HCT116 (cell line): ENCODE measurements around the gene CNPPD1. TPM values are rescaled to one million over a fixed set of nuclear protein-coding genes. Genes with fewer than 3 reads are reported as not detected.

Source experiments
- ATAC-seq: fragments of 200-7000 bp; cut with Tn5 transposase; 2 replicates; pipeline ENCODE4 v1.9.1; 2020; ENCODE audit warnings: mild to moderate bottlenecking, moderate library complexity
- BruUV-seq: library from RNA; stranded (reverse); fragments of 400-500 nt; replicated peaks from 2 replicates; lab custom pipeline; 2021; lab: Mats Ljungman, UMichigan
- CTCF ChIA-PET: fragments of 300-600 bp; sonication (Branson Sonifier 250); formaldehyde crosslinking; loops from one replicate; lab custom pipeline; 2021; ENCODE audit warnings: antibody characterized with exemption; lab: Charles Lee
- POLR2A ChIA-PET: fragments of 300-600, 350-600 bp; sonication (Branson Sonifier 250); formaldehyde crosslinking; loops from one replicate; lab custom pipeline; 2021; ENCODE audit warnings: antibody characterized with exemption; lab: Charles Lee
- RAD21 ChIA-PET, 2 experiments: fragments of 300-600 bp; sonication (Branson Sonifier 250); formaldehyde crosslinking; loops; one replicate each; lab custom pipeline; 2023; ENCODE audit warnings: low total read pairs in 2 of 2; ENCODE audit not compliant: uncharacterized antibody in 2 of 2, unreplicated experiment in 2 of 2, low non-redundant PET in 1 of 2; lab: Charles Lee
- DNase-seq: peaks from one replicate; pipeline ENCODE4 v3.0.0-alpha.2; 2010; ENCODE audit warnings: low read depth, low spot score
- H2AFZ ChIP-seq: fragments of 200-600 bp; shearing (Covaris generic), sonication (generic); 2 replicates; pipeline ENCODE4 v1.6.1; 2017; ENCODE audit warnings: low read depth, mixed run types, mixed read lengths, antibody characterized with exemption, low read length; ENCODE audit not compliant: poor library complexity, severe bottlenecking
- H3K27ac ChIP-seq: 2 replicates; pipeline ENCODE4 v1.5.1; 2012; ENCODE audit warnings: low read depth, low read length
- H3K27me3 ChIP-seq: fragments of 200-600 bp; sonication (generic); 2 replicates; pipeline ENCODE4 v1.6.1; 2016; ENCODE audit warnings: mixed run types, low read length, mixed read lengths; ENCODE audit not compliant: insufficient read depth
- H3K36me3 ChIP-seq, 2 experiments: fragments of 200-500 bp in 1 of 2; fragments of 200-600 bp in 1 of 2; sonication (Bioruptor generic) in 1 of 2; sonication (generic) in 1 of 2; 2 replicates each; pipeline versions ENCODE4 v1.5.1 to v1.6.1; 2014 to 2016; ENCODE audit warnings: low read length in 2 of 2, inconsistent platforms in 1 of 2, mixed read lengths in 1 of 2, mixed run types in 1 of 2; ENCODE audit not compliant: insufficient read depth in 2 of 2, control insufficient read depth in 1 of 2
- H3K4me1 ChIP-seq, 2 experiments: fragments of 200-600 bp in 1 of 2; sonication (generic) in 1 of 2; 2 replicates each; pipeline versions ENCODE4 v1.5.1 to v1.6.1; 2012 to 2017; ENCODE audit warnings: low read length in 2 of 2, inconsistent platforms in 1 of 2, mild to moderate bottlenecking in 1 of 2, mixed read lengths in 1 of 2, mixed run types in 1 of 2, moderate library complexity in 1 of 2; ENCODE audit not compliant: insufficient read depth in 2 of 2, control insufficient read depth in 1 of 2
- H3K4me2 ChIP-seq: fragments of 200-600 bp; sonication (generic); 2 replicates; pipeline ENCODE4 v1.6.1; 2017; ENCODE audit warnings: mixed run types, low read length, mixed read lengths
- H3K4me3 ChIP-seq, 2 experiments: fragments of 200-600 bp in 1 of 2; sonication (generic) in 1 of 2; replicated peaks in 1 of 2; 2 replicates each; pipeline ENCODE4 v1.5.1; 2011 to 2016; ENCODE audit warnings: low read length in 2 of 2, control low read depth in 1 of 2, low read depth in 1 of 2, mild to moderate bottlenecking in 1 of 2, mixed read lengths in 1 of 2, mixed run types in 1 of 2
- H3K79me2 ChIP-seq: fragments of 200-600 bp; sonication (generic); 2 replicates; pipeline ENCODE4 v1.6.1; 2017; ENCODE audit warnings: mild to moderate bottlenecking, mixed run types, low read length, moderate library complexity, mixed read lengths; ENCODE audit not compliant: insufficient read depth
- H3K9ac ChIP-seq: fragments of 200-600 bp; sonication (generic); 2 replicates; pipeline ENCODE4 v1.6.1; 2016; ENCODE audit warnings: low read length, mixed read lengths
- H3K9me2 ChIP-seq: fragments of 200-600 bp; sonication (generic), shearing (Covaris generic); 2 replicates; pipeline ENCODE4 v1.6.1; 2017; ENCODE audit warnings: mixed run types, mild to moderate bottlenecking, moderate library complexity; ENCODE audit not compliant: insufficient read depth
- H3K9me3 ChIP-seq, 2 experiments: fragments of 200-500 bp in 1 of 2; fragments of 200-600 bp in 1 of 2; sonication (Bioruptor generic) in 1 of 2; sonication (generic) in 1 of 2; 2 replicates each; pipeline ENCODE4 v1.6.1; 2014 to 2017; ENCODE audit warnings: low read length in 2 of 2, mixed read lengths in 2 of 2, inconsistent platforms in 1 of 2, low read depth in 1 of 2, mild to moderate bottlenecking in 1 of 2, mixed run types in 1 of 2, moderate library complexity in 1 of 2; ENCODE audit not compliant: control insufficient read depth in 1 of 2, insufficient read depth in 1 of 2
- H4K20me1 ChIP-seq: fragments of 200-600 bp; sonication (generic), shearing (Covaris generic); 2 replicates; pipeline ENCODE4 v1.6.1; 2017; ENCODE audit warnings: mixed run types, mild to moderate bottlenecking, moderate library complexity; ENCODE audit not compliant: insufficient read depth
- CBX3 ChIP-seq: IDR thresholded peaks from 2 replicates; pipeline ENCODE4 v1.6.1; 2012; ENCODE audit warnings: low read depth
- CEBPB ChIP-seq: IDR thresholded peaks from 2 replicates; pipeline ENCODE4 v1.6.1; 2012; ENCODE audit warnings: low read depth
- EZH2phosphoT487 ChIP-seq: fragments of 200-600 bp; IDR thresholded peaks from 2 replicates; pipeline ENCODE4 v1.6.1; 2018; ENCODE audit warnings: antibody characterized with exemption, borderline replicate concordance
- FOSL1 ChIP-seq: IDR thresholded peaks from 2 replicates; pipeline ENCODE4 v1.6.1; 2012; ENCODE audit warnings: low read depth
- JUND ChIP-seq: IDR thresholded peaks from 2 replicates; pipeline ENCODE4 v1.6.1; 2012
- MAX ChIP-seq: IDR thresholded peaks from 2 replicates; pipeline ENCODE4 v1.6.1; 2012
- POLR2AphosphoS5 ChIP-seq: IDR thresholded peaks from 2 replicates; pipeline ENCODE4 v1.6.1; 2011; ENCODE audit warnings: mild to moderate bottlenecking, low read depth, low read length, moderate library complexity
- RAD21 ChIP-seq: IDR thresholded peaks from 2 replicates; pipeline ENCODE4 v1.6.1; 2012; ENCODE audit warnings: low read depth, mild to moderate bottlenecking
- SIN3A ChIP-seq: IDR thresholded peaks from 2 replicates; pipeline ENCODE4 v1.6.1; 2012; ENCODE audit warnings: low read depth
- SP1 ChIP-seq: IDR thresholded peaks from 2 replicates; pipeline ENCODE4 v1.6.1; 2012; ENCODE audit warnings: low read depth
- TCF7L2 ChIP-seq: IDR thresholded peaks from 2 replicates; pipeline ENCODE4 v1.7.0; 2011; ENCODE audit warnings: borderline replicate concordance, inconsistent platforms; ENCODE audit not compliant: insufficient read depth, insufficient read length; ENCODE audit errors: extremely low read depth
- ZFX ChIP-seq: fragments of 450-650 bp; IDR thresholded peaks from 2 replicates; pipeline ENCODE4 v1.6.1; 2017
- ZNF274 ChIP-seq: fragments of 200-500 bp; sonication (Bioruptor generic); IDR thresholded peaks from 2 replicates; pipeline ENCODE4 v1.6.1; 2014; ENCODE audit warnings: mild to moderate bottlenecking, low read depth, low read length, inconsistent platforms
- intact Hi-C: fragments of 100-400 bp; cut with micrococcal nuclease; formaldehyde crosslinking; loops from 2 replicates; pipeline ENCODE4 v1.10.0; 2022
- total RNA-seq: library from RNA; stranded (reverse); gene quantifications from one replicate; pipeline ENCODE4 v1.2.1, GENCODE V29; 2021; ENCODE audit not compliant: unreplicated experiment
- TF ChIP-seq, protein P1 (sequence below): IDR thresholded peaks from 2 replicates; pipeline ENCODE4 v1.6.1; 2012
- TF ChIP-seq, protein P2 (sequence below): IDR thresholded peaks from 2 replicates; pipeline ENCODE4 v1.6.1; 2012; ENCODE audit warnings: low read depth
- TF ChIP-seq, protein P3 (sequence below): IDR thresholded peaks from 2 replicates; pipeline ENCODE4 v1.6.1; 2011; ENCODE audit warnings: mild to moderate bottlenecking, low read length, moderate library complexity; ENCODE audit not compliant: insufficient replicate concordance; ENCODE audit errors: extremely low read depth

Gene CNPPD1
- total RNA-seq, 1 experiment from 2014 or later, result 41.9 TPM

DNA sequence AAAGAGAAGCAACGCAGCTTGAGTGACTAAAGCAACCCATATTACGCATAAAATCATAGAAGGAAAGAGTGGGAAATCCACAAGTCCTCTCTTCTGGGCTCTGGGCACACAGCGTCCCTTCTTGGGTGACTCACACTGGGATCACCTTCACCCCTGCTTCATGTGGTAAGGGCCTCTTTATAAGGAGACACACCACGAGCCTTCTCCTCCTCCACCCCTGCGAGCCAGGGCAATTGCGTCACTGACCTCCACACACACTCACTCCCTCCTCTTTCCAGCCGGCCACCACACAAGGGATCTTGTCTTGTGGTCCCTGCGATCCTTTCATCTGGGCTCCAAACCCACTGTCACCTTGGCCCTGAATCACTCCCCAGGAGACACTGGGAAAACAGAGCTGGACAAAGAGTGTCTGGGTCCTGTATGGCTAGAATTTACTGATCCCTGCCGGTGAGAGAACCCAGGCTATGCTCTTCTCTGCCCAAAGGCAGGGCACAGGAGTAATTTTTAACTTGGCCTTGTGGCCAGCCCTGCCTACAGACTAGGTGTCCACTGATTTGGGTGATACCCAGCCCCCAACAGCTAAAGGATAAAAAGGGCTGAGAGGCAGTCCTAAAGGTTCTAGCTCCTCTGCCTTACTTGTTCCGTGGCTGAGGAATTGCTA is 51.4 kb downstream of the CNPPD1 start (continued):
- TF ChIP-seq, protein P1, sequence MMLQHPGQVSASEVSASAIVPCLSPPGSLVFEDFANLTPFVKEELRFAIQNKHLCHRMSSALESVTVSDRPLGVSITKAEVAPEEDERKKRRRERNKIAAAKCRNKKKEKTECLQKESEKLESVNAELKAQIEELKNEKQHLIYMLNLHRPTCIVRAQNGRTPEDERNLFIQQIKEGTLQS, result peak; percentile 93

DNA sequence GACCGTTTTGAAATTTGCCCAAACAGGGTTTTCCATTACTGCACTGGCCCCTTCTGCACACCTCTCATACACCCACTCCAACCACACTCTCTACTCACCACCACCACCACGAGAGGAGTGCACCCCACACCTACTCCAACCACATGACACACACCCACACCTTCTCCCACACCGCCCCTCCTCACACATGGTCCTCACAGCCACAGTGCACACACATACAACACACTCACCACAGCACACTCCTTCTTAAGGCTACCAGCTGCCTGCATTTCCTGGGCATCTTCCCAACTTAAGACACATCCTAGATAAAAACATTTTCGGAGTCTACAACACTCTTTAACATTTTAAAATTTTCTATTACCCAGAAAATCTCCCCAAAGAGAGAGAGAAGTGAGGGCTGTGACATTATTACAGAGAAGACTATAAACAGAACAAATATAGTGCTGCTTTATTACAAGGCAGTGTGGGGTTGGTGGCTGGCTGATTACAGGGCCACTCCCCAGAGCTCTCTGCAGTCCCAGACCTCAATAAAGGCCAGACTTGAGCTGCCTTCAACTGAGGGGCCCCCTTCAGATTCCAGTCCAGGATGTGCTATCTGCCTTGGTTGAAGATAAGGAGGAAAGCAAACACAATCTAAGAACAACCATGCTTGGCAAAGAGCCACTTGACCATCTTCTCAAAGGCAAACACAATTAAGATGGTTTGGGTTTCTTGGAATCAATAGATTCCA is 52.2 kb downstream of the CNPPD1 start:
- ChIA-PET RAD21 (interaction anchor here in 1 of 2 experiments (0.7 kb wide), 1 partner anchor 31 kb away, joined by 4 read pairs; no protein-coding TSS in a partner anchor), CTCF (interaction anchor here (1.0 kb wide), 1 partner anchor 21 kb away, joined by 5 read pairs; no protein-coding TSS in a partner anchor), POLR2A (no interaction called here)
- TF ChIP-seq CEBPB (no peak), CBX3 (no peak), SIN3A (no peak), TCF7L2 (no peak), POLR2AphosphoS5 (no peak), SP1 (no peak), ZFX (no peak), ZNF274 (no peak), FOSL1 (no peak), EZH2phosphoT487 (no peak), MAX (no peak), RAD21 (no peak), JUND (no peak)
- TF ChIP-seq, protein P2, sequence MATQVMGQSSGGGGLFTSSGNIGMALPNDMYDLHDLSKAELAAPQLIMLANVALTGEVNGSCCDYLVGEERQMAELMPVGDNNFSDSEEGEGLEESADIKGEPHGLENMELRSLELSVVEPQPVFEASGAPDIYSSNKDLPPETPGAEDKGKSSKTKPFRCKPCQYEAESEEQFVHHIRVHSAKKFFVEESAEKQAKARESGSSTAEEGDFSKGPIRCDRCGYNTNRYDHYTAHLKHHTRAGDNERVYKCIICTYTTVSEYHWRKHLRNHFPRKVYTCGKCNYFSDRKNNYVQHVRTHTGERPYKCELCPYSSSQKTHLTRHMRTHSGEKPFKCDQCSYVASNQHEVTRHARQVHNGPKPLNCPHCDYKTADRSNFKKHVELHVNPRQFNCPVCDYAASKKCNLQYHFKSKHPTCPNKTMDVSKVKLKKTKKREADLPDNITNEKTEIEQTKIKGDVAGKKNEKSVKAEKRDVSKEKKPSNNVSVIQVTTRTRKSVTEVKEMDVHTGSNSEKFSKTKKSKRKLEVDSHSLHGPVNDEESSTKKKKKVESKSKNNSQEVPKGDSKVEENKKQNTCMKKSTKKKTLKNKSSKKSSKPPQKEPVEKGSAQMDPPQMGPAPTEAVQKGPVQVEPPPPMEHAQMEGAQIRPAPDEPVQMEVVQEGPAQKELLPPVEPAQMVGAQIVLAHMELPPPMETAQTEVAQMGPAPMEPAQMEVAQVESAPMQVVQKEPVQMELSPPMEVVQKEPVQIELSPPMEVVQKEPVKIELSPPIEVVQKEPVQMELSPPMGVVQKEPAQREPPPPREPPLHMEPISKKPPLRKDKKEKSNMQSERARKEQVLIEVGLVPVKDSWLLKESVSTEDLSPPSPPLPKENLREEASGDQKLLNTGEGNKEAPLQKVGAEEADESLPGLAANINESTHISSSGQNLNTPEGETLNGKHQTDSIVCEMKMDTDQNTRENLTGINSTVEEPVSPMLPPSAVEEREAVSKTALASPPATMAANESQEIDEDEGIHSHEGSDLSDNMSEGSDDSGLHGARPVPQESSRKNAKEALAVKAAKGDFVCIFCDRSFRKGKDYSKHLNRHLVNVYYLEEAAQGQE, result no peak
- TF ChIP-seq, protein P3, sequence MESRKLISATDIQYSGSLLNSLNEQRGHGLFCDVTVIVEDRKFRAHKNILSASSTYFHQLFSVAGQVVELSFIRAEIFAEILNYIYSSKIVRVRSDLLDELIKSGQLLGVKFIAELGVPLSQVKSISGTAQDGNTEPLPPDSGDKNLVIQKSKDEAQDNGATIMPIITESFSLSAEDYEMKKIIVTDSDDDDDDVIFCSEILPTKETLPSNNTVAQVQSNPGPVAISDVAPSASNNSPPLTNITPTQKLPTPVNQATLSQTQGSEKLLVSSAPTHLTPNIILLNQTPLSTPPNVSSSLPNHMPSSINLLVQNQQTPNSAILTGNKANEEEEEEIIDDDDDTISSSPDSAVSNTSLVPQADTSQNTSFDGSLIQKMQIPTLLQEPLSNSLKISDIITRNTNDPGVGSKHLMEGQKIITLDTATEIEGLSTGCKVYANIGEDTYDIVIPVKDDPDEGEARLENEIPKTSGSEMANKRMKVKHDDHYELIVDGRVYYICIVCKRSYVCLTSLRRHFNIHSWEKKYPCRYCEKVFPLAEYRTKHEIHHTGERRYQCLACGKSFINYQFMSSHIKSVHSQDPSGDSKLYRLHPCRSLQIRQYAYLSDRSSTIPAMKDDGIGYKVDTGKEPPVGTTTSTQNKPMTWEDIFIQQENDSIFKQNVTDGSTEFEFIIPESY, result no peak
- H3K4me1 ChIP-seq, result peaks cover 22 to 27% of the 10 kb centered on the region in 2 experiments
- no peaks in the 10 kb centered on the region for H3K9me2 ChIP-seq
- no peak for DNase-seq
- no peaks in the 10 kb centered on the region for H3K79me2 ChIP-seq
- no peak for ATAC-seq
- peak overlapping the region; percentile 72 for H3K4me2 ChIP-seq
- H3K27ac ChIP-seq, result peak overlapping the region; percentile 11; the same call in 1 of the 2 replicates
- BruUV-seq, result no TSS peak
- peak overlapping the region; percentile 29; the same call in 1 of the 2 replicates for H3K9ac ChIP-seq
- no peaks in the 10 kb centered on the region; the same call in 1 of the 2 replicates for H3K27me3 ChIP-seq
- no peak overlapping the region for H2AFZ ChIP-seq
- H3K9me3 ChIP-seq, result no peaks in the 10 kb centered on the region
- no peaks in the 10 kb centered on the region for H3K36me3 ChIP-seq
- intact Hi-C loops, result no loop called here
- H3K4me3 ChIP-seq, result peak overlapping the region in 1 of 2 experiments; percentile 37; a peak in 2 of 4 replicates
- no peaks in the 10 kb centered on the region for H4K20me1 ChIP-seq
